ENCODE measurements around the gene SH2D3C. TPM values are rescaled to one million over a fixed set of nuclear protein-coding genes. Genes with fewer than 3 reads are reported as not detected.

Gene SH2D3C
- total and polyA plus RNA-seq, 2 of the 8 experiments (the other 6 are each of a cell fraction or from before 2014, with no cell fraction given), result 6.4 to 8.1 TPM

GRCh38 chr9:127728808-127729207 lies 49.7 kb downstream of the SH2D3C start:
- H4K91ac ChIP-seq (replicated peaks; ENCODE audit: insufficient read length, low read length), result no peak overlapping the region
- no peaks in the 10 kb centered on the region for H3K79me2 ChIP-seq (ENCODE audit: control insufficient read depth in 1 of 2, insufficient read depth in 2 of 2, low read length in 2 of 2)
- no peak overlapping the region for H2BK120ac ChIP-seq (replicated peaks; ENCODE audit: low read depth, low read length)
- POLR2A ChIA-PET (ENCODE audit: partially characterized antibody), result interaction anchor here (1.0 to 1.6 kb wide), 3 partner anchors 13 to 170 kb away, joined by 3 to 4 read pairs (median 3); partner anchors contain the start of genes PTRH1 and TTC16
- H3K9ac ChIP-seq (replicated peaks in 1 of 4; ENCODE audit: extremely low read depth in 1 of 4, low read depth in 3 of 4, low read length in 3 of 4), result no peak overlapping the region
- no peaks in the 10 kb centered on the region for H3K23me2 ChIP-seq (ENCODE audit: low read depth, low read length)
- WGBS, 2 experiments (ENCODE audit: extremely low coverage in 1 of 2, insufficient coverage in 1 of 2, insufficient read length in 1 of 2, insufficient replicate concordance in 2 of 2, low coverage in 1 of 2, low lambda C conversion rate in 2 of 2, missing lambda C conversion rate in 1 of 2), result 87% methylated on average over 8 of the region's 8 CpGs; no CpG with 5 or more reads in 1 of the 2 experiments
- H3K36me3 ChIP-seq (ENCODE audit: control insufficient read depth in 2 of 4, insufficient read depth in 4 of 4, low read length in 3 of 4), result no peaks in the 10 kb centered on the region
- H3K18ac ChIP-seq (ENCODE audit: extremely low read depth, low read length), result no peak overlapping the region
- DNase-seq (ENCODE audit: low read depth in 1 of 2, low spot score in 2 of 2) (no peak), FAIRE-seq (no peak)
- no peak overlapping the region for H2BK15ac ChIP-seq (ENCODE audit: low read length)
- no peak overlapping the region for H3K27ac ChIP-seq (ENCODE audit: low read depth, low read length)
- no peaks in the 10 kb centered on the region for H3K27me3 ChIP-seq (replicated peaks in 1 of 4; ENCODE audit: control insufficient read depth in 3 of 4, extremely low read depth in 1 of 4, insufficient read depth in 3 of 4, low read length in 3 of 4)
- peaks cover 0 to 9% (median 7%) of the 10 kb centered on the region in 4 experiments; a peak in 5 of 7 replicates for H3K4me1 ChIP-seq (replicated peaks in 1 of 4; ENCODE audit: control insufficient read depth in 3 of 4, insufficient read depth in 4 of 4, low read length in 3 of 4)
- no peak overlapping the region for H4K5ac ChIP-seq (ENCODE audit: insufficient read length, low read depth, low read length)
- CTCF ChIA-PET (ENCODE audit: partially characterized antibody), result interaction anchor here (0.6 to 5.0 kb wide), 14 partner anchors 9 to 238 kb away, joined by 3 to 18 read pairs (median 4); no protein-coding TSS in a partner anchor
- no peaks in the 10 kb centered on the region for H4K20me1 ChIP-seq (replicated peaks in 1 of 2; ENCODE audit: control insufficient read depth in 1 of 2, insufficient read depth in 2 of 2, low read length in 2 of 2)
- no peak overlapping the region for H3K4ac ChIP-seq (replicated peaks; ENCODE audit: insufficient read length, low read depth, low read length)
- no peaks in the 10 kb centered on the region for H3K9me3 ChIP-seq (ENCODE audit: insufficient read depth in 2 of 2, low read depth in 1 of 2, low read length in 1 of 2)
- H3K56ac ChIP-seq (replicated peaks; ENCODE audit: insufficient read length, low read depth, low read length), result no peak overlapping the region
- no peak overlapping the region for H3K4me3 ChIP-seq (ENCODE audit: extremely low read depth in 1 of 4, insufficient read depth in 2 of 4, low read depth in 3 of 4, low read length in 4 of 4)
- H3K23ac ChIP-seq (ENCODE audit: insufficient read length), result no peak overlapping the region
- H3K4me2 ChIP-seq (ENCODE audit: insufficient read depth in 1 of 2, low read depth in 2 of 2, low read length in 2 of 2), result no peak overlapping the region
- no peak overlapping the region for H2AFZ ChIP-seq (ENCODE audit: low read length)
- H3K79me1 ChIP-seq (ENCODE audit: low read depth, low read length), result no peaks in the 10 kb centered on the region
- no peak overlapping the region for H2BK20ac ChIP-seq (ENCODE audit: low read length)
- H4K8ac ChIP-seq (ENCODE audit: extremely low read depth, insufficient read depth, low read length), result no peak overlapping the region
- no peak overlapping the region for H2BK5ac ChIP-seq (ENCODE audit: low read depth, low read length)
- no peak overlapping the region for H2BK12ac ChIP-seq (ENCODE audit: low read depth, low read length)
- H3K14ac ChIP-seq (ENCODE audit: insufficient read length), result no peak overlapping the region
- no peak overlapping the region for H2AK5ac ChIP-seq (ENCODE audit: low read depth, low read length)
- no peak for TF ChIP-seq USF2 (IDR thresholded peaks at IDR 0.05; ENCODE audit: low read length)
